ENCODE measurements around the gene CD244.
"Not testable (repeated sequence)": the region's sequence is repeated elsewhere in the genome, so short reads cannot be mapped to it uniquely, and the experiment has no call there.

Gene CD244, protein sequence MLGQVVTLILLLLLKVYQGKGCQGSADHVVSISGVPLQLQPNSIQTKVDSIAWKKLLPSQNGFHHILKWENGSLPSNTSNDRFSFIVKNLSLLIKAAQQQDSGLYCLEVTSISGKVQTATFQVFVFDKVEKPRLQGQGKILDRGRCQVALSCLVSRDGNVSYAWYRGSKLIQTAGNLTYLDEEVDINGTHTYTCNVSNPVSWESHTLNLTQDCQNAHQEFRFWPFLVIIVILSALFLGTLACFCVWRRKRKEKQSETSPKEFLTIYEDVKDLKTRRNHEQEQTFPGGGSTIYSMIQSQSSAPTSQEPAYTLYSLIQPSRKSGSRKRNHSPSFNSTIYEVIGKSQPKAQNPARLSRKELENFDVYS

DNA sequence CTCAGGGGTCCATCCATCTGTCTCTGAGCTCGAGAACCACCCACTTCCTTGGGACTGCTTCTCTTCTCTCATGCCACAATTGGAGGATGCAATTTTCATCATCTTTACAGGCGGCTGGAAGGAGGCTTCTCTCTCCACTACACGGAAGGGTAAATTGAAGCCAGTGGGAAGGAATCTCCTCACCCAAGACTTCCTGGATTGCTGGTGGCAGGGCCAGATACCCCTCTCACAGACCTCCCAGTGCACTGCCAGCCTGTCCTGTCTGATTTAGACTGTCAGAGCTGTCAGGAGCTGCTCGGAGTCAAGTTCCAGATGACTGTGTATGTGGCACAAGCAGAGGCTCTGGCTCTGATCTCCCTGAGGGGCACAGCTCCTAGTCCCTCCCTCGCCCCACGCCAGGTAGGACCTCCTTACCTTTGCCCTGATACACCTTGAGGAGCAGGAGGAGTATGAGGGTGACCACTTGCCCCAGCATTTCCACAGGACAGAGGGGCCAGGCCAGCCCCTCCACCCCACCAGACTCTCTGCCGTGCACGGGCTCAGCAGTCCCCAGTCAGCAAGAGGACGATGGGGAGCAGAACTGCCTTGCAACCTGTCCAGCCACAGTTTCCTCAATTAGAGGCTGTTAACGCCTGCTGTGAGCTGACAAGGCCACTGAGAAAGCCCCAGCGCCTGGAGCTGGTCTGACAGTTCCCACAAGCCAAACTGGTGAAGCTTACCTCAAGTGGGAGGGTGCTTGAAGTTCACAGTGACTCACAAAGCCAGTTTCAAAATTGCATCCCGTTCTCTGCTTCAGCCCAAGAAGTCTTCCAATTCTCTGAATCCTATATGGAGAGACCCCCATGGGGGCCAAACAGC is at the start of gene CD244:
CD244 (minus strand) TSS at position 685 of the 858 bp plus-strand sequence; CDS start at position 475, 210 bp downstream.
- no peak for FAIRE-seq

DNA sequence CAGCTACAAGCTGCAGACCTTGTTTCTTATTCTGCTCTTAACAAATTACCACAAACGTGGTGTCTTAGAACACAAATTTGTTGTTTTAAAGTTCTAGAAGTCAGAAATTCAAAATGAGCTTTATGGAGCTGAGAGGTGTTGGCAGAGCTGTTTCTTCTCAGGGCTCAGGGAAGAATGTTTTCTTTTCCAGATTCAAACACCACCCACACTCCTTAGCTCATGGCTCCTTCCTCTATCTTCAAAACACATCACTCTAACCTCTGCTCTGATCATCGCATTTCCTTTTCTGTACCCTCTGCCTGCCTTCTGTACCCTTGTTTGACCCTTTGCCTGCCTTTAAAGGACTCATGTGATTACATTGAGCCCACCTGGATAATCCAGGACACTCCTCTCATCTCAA is 49.2 kb upstream of the CD244 start:
- no peak for FAIRE-seq

DNA sequence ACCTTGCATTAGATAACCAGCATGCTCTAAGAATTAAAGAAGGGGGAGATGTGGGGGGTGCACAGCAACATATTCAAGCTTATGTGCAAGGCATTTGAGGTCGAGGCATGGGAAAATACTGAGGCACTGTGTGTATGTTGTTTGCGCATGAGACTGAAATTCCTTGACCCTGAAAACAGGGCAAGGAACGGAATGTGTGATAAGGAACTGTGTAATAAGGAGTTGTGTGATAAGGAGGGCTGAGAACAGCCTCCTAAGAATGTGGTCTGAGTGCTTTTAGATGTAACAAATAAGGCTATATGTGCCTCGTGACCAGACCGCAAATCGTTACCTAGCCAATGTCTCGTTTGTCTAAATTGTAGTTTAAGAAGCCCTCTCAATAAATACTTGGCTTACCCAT is 48.8 kb upstream of the CD244 start:
- FAIRE-seq = no peak

DNA sequence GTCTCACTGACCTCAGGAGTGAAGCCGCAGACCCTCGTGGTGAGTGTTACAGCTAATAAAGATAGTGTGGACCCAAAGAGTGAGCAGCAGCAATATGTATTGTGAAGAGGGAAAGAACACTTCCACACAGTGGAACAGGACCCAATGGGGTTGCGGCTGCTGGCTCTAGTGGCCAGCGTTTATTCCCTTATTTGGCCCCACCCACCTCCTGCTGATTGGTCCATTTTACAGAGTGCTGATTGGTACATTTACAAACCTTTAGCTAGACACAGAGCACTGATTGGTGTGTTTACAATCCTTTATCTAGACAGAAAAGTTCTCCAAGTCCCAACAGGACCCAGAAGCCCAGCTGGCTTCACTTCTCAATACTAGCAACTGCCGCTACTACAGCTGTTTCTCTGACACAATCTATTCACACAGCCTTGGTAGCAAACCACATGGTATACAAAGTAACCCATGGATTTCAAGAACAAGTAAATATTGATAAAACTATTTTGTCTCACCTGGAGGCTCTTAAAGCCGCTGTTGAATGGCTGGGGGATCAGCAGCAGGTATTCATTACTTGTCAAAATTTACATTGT is 47.6 kb upstream of the CD244 start:
- FAIRE-seq = no peak

DNA sequence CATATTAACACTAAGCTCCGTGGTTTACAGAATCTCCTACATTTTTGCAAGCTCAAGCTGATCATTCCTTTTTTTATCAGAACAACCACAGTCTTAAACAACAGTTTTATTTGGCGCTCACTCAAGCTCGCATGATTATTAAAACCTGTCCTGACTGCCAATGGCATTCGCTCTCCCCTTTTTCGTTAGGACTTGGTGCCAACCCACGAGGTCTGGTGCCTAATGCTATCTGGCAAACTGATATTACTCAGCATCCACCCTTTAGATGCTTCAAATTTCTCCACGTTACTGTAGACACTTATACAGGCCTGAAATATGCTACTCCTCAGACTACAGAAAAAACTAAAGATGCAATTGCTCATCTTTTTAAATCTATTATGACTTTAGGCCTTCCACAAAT is 45.3 kb upstream of the CD244 start:
- FAIRE-seq = no peak

DNA sequence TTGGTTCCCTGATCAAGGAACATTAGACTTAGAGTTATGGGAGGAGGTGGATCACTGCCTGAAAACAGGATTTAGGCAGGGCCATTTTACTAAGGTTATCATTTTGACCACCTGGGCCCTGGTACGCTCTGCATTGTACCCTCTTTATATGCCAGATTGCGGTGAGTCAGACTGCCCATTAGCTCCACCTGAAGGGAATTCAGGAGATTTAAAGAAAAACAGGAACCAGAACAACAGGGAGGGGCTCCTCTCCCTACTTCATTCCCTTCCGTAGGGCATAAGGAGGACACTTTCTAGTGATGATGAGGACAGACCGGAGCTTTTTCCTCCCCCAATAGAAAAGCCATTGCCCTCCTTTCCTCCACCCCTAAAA is 42.9 kb upstream of the CD244 start:
- no peak for FAIRE-seq

DNA sequence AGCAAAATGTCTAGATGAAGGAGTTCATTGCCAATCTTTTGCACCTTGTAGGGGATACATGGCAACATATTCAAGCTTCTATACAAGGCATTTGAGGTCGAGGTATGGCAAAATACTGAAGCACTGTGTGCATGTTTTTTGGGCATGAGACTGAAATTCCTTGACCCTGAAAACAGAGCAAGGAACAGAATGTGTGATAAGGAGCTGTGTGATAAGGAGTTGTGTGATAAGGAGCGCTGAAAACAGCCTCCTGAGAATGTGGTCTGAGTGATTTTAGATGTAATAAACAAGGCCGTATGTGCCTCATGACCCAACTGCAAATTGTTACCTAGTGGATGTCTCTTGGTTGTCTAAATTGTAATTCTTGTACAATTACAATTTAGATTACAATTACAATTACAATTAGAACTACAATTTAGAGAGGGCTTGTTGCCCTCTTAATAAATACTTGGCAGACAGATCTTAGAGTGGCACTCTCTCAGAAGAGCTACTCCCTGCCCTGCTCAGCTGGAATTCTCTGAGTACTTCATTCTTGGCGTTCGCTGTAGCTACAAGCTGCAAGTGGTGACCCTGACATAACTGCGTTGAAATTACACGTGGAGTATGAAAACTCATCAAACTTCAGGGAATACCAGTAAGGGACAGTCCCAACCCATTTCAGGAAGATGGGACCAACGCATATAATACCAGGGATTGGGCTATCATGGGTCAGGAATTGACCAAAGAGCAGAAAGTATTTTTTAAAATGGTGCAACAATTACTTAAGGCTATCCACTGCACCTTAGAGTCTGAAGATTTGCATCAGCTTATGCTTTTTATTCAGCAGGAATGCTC is 42.3 kb upstream of the CD244 start:
- no peak for FAIRE-seq

DNA sequence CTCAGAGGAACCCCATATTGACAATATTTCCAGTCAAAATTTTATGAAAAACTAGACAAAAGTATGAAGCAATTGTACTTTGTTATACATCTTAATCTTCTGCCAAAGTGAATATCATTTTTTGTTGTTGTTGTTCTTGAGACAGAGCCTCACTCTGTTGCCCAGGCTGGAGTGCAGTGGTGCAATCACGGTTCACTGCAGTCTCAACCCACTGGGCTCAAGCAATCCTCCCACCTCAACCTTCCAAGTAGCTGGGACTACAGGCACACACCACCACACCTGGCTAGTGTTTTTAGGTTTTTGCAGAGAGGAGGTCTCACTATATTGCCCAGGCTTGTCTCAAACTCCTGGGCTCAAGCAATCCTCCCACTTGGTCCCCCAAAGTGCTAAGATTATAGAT is 39.6 kb upstream of the CD244 start:
- FAIRE-seq = not testable (repeated sequence)

DNA sequence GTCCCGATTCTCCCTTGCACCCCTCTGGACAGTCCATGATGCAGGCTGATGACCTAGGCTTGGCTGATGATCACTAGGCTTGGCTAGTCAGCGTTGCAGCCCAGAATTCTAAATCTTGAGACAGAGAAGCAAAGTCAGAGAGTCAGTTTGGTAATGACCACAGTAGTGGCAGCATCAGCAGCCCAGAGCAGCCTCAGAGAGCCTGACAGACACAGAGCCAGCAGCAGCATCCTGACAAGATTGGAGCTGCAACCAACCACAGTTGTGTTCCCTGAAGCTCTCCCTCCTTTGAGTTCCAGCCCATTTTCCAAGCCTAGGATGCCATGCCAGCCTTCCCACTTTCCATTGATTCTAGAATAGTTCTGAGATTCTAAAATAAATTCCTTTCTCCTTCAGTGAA is 39.1 kb upstream of the CD244 start:
- FAIRE-seq = no peak

DNA sequence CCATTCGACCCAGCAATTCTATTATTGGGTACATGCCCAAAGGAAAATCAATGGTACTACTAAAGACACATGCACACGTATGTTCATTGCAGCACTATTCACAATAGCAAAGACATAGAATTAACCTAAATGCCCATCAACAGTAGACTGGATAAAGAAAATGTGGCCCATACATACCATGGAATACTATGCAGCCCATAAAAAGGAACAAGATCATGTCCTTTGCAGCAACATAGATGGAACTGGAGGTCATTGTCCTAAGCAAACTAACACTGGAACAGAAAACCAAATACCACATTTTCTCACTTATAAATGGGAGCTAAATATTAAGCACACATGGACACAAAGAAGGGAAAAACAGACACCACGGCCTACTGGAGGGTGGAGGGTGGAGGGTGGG is 38.0 kb upstream of the CD244 start:
- FAIRE-seq = not testable (repeated sequence)

DNA sequence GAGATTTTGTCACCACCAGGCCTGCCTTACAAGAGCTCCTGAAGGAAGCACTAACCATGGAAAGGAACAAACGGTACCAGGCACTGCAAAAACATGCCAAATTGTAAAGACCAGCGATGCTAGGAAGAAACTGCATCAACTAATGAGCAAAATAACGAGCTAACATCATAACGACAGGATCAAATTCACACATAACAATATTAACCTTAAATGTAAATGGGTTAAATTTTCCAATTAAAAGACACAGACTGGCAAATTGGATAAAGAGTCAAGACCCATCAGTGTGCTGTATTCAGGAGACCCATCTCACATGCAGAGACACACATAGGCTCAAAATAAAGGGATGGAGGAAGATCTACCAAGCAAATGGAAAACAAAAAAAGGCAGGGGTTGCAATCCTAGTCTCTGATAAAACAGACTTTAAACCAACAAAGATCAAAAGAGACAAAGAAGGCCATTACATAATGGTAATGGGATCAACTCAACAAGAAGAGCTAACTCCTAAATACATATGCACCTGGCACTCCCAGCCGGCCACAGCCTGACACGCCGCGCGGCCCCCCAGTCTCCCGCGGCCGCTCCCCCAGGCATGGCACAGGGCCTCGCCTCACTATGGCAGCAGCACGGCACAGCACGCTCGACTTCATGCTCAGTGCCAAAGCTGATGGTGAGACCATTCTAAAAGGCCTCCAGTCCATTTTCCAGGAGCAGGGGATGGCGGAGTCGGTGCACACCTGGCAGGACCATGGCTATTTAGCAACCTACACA is 31.9 kb upstream of the CD244 start:
- not testable (repeated sequence) for FAIRE-seq

DNA sequence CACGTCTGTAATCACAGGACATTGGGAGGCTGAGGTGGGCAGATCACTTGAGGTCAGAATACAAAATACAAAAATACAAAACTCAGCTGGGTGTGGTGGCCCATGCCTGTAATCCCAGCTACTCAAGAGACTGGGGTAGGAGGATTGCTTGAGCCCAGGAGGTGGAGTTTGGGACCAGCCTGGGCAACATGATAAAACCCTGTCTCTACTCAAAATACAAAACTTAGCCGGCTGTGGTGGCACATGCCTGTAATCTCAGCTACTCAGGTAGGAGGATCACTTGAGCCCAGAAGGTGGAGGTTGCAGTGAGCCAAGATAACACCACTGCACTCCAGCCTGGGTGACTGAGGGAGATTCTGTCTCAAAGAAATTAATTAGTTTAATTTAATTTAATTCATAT is 28.8 kb upstream of the CD244 start:
- no peak for FAIRE-seq

DNA sequence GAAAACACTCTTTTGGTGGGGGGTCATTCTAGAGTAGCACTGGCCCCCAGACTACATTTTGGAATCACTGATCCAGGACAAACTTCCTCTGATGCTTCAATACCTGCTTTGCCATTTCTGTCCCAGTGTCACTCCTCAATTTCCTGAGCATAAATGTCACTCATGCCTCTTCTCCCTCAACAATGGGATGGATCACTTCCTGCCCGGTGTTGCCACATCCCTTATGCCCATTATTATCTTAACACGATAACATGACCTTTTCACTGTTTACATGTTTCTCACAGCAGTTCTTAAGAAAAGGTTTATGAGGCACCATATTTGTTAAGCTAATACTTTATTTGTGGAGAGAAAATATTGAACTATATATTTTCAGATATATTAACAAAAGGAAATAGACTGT is 26.2 kb upstream of the CD244 start:
- FAIRE-seq = no peak

DNA sequence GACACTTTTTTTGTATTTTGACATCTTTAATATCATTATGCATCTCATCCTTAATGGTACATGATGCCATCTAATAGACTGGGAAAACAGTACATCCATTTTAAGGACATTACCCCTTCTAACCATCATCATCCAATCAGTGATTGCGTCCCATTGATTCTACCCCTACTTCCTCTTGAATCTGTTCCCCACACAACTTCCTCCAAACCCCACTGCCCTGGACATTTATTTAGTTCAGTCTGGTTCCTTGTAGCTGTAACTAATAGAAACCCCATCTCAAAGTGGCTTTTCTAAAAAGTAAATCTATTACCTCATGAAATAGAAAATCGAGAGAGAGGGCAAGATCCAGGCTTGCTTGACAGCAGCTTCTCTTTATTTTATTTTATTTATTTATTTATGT is 24.4 kb upstream of the CD244 start:
- FAIRE-seq = no peak

DNA sequence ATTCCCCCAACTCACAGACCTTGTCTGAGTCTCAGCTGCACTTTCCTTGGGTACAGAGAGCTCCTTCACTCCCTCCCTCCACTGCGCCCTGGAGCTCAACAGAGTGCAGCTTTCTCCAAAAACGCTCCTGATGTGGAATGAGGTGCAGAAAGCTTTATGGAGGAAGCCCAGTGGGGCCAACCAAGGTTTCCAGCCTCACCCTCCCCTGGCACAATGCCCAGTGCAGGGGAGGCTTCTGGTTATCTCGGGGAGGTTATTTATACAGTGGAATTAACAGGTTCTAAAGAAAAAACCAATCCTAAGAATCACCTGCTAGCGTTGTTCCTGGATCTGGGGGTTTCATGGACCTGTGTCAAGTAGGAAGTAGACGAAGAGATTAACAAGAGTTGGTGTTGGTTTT is 22.4 kb upstream of the CD244 start, which contains the start of gene ITLN1:
ITLN1 (minus strand) TSS at position 139 of the 400 bp plus-strand sequence. CDS start 303 bp downstream, outside the sequence.
- no peak for FAIRE-seq

DNA sequence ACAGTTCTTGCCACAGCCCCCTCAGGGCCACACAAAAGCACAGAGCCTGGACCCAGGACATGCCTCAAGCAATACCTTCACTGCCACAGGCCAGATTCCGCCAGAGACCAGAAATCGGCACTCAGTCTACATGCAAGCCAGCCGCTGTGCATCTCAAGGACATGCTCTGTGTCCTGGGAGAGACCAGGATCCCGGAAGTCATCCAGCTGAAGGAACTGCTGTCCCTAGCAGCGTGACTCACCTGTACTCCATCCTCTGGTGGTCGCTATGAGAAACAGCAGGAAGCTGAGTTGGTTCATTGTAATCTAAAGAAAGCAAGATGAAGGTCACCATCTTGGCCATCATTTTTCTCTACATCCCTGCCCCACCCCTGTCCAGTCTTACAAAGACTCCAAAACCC is 21.9 kb upstream of the CD244 start:
- FAIRE-seq = no peak

DNA sequence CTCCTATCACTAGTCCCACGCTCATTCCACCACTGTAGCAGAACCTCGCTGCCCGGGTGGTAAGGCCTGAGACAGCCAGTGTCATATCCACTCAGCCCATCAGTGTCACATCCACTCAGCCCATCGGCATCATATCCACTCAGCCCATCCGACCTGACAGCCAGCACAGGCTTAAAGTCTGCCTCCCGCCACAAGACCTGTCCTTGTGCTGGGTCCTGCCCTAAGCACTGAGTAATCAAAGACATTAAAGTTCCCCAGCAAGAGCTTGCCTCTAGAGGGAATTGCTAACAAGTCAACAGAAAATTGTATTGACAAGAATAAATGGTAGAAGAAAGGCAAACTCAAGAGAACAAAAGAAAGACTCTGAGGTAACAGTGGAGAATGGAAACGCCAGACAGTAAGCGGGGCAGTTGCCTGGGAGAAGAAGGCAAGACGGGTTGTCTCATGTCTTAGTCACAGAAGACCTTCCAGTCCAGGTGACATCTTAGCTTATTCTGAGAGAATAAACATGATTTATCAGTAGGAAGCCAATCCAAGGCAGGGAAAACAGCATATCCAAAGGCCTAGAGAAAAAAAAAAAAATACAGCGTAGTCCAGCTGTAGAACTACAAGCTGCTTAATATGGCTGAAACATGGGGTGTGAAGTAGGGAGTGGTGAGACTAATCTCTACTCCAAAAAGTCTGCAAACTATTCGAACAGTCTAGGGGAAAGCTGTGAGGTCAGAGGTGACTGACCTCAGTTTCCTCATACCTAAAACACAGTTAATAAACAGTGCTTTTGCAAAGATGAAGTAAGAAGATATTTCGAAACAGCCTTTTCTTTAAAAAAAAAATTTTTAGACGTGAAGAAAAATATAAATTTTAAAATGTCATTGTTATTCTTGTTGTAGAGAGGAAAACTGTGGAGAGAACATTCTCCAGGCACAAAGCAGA is 21.2 kb upstream of the CD244 start:
- no peak for FAIRE-seq

DNA sequence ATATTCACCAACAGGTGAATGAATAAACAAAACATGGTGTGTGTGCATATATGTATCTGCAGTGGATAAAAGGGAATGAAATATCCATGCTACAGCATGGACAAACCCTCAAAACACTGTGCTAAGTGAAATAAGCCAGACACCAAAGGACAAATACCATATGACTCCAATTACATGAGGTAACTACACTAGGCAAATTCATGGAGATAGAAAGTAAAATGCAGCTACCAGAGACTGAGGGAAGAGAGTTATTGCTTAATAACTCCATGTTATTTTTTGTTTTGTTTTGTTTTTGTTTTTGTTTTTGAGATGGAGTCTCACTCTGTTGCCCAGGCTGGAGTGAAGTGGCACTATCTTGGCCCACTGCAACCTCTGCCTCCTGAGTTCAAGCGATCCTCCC is 19.9 kb upstream of the CD244 start:
- FAIRE-seq = no peak

DNA sequence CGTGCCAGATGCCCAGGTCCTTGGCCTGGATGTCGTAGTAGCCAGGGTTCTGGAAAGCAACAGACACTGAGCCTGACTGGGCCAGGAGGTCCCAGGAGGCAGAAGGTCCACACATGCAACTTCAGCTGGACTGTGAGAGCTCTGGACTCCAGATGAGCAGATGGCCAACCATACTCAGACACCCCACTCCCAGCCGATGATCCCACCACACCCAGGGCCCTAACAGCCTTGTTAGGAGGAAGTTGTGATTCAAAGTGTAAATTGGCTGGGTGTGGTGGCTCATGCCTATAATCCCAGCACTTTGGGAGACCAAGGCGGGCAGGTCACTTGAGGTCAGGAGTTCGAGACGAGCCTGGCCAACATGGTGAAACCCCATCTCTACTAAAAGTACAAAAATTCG is 18.6 kb upstream of the CD244 start:
- FAIRE-seq = not testable (repeated sequence)

DNA sequence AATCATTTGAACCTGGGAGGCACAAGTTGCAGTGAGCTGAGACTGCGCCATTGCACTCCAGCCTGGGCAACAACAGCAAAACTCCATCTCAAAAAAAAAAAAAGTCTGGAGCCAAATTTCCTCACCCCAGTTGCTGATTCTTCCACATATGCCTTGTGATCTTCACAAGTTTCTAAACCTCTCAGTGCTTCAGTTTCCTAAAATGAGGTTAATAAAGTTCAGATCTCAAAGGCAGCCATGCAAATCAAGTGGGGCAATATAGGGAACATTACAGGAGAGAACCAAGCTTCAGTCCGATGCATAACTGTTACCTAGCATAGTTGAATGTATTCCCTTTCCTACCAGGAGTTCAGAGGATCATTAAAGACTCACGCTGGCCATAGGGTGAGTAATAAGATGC is 17.5 kb upstream of the CD244 start:
- no peak for FAIRE-seq

DNA sequence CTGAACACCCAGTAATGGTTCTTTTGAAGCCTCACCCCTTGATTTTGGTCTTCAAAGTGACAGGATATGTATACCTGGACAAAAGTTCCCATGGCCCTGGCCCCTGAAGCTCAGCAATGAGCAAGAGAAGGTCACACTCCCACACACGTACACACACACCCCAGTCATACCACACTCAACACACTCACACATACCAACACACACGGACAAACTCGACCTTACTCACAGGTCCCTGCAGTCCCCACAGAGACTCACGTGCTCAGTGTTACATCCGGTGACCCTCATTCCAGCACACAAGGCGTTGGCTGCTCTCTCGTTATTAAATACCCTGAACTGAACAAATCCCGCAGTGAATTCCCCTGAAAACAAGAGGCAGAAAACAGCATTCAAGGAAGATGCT is 16.4 kb upstream of the CD244 start:
- FAIRE-seq = no peak

All from TTC549 (cell line).